Ishikawa (cell line): Measurements from ENCODE around the gene ANKRD31.

ENCODE experiments used
- CEBPB ChIP-seq: IDR thresholded peaks from 2 replicates; pipeline ENCODE4 v1.6.1; 2012
- EGR1 ChIP-seq: IDR thresholded peaks from 2 replicates; pipeline ENCODE4 v1.6.1; 2012
- EP300 ChIP-seq: IDR thresholded peaks from 2 replicates; pipeline ENCODE4 v1.6.1; 2012; ENCODE audit warnings: borderline replicate concordance
- NFIC ChIP-seq: IDR thresholded peaks from 2 replicates; pipeline ENCODE4 v1.6.1; 2012
- RAD21 ChIP-seq: IDR thresholded peaks from 2 replicates; pipeline ENCODE4 v1.6.1; 2012; ENCODE audit warnings: low read depth
- REST ChIP-seq: IDR thresholded peaks from 2 replicates; pipeline ENCODE4 v1.6.1; 2012; ENCODE audit warnings: low read depth, mild to moderate bottlenecking
- TCF12 ChIP-seq: IDR thresholded peaks from 2 replicates; pipeline ENCODE4 v1.6.1; 2012; ENCODE audit warnings: low read depth
- TEAD4 ChIP-seq: IDR thresholded peaks from 2 replicates; pipeline ENCODE4 v1.6.1; 2012
- YY1 ChIP-seq: IDR thresholded peaks from 2 replicates; pipeline ENCODE4 v1.6.1; 2012; ENCODE audit warnings: low read depth
- ZBTB7A ChIP-seq: IDR thresholded peaks from 2 replicates; pipeline ENCODE4 v1.6.1; 2012; ENCODE audit warnings: low read depth

GRCh38 chr5:75225506-75225905 is 11.2 kb downstream of the ANKRD31 start:
- no peak for TF ChIP-seq TCF12
- TF ChIP-seq REST, result no peak
- TF ChIP-seq TEAD4, result no peak
- TF ChIP-seq EP300, result no peak
- TF ChIP-seq RAD21, result no peak
- TF ChIP-seq CEBPB, result no peak
- no peak for TF ChIP-seq NFIC
- no peak for TF ChIP-seq EGR1
- TF ChIP-seq YY1, result no peak
- no peak for TF ChIP-seq ZBTB7A
